Measurements from ENCODE around the gene IL37.

- TF ChIP-seq POLR2AphosphoS5 (IDR thresholded peaks at IDR 0.05; ENCODE audit: low read depth) = no peak
- no peak for TF ChIP-seq EZH2 (IDR thresholded peaks at IDR 0.05; ENCODE audit: low read depth, unreplicated experiment)
- no peak for TF ChIP-seq CTCF (conservative IDR thresholded peaks at IDR 0.05; ENCODE audit: low read depth in 2 of 2)
- TF ChIP-seq REST (IDR thresholded peaks at IDR 0.05; ENCODE audit: unreplicated experiment) = no peak
- no peak for TF ChIP-seq EZH2phosphoT487 (IDR thresholded peaks at IDR 0.05; ENCODE audit: unreplicated experiment)
- TF ChIP-seq, protein P1, sequence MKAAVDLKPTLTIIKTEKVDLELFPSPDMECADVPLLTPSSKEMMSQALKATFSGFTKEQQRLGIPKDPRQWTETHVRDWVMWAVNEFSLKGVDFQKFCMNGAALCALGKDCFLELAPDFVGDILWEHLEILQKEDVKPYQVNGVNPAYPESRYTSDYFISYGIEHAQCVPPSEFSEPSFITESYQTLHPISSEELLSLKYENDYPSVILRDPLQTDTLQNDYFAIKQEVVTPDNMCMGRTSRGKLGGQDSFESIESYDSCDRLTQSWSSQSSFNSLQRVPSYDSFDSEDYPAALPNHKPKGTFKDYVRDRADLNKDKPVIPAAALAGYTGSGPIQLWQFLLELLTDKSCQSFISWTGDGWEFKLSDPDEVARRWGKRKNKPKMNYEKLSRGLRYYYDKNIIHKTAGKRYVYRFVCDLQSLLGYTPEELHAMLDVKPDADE (IDR thresholded peaks at IDR 0.05) = no peak
- TF ChIP-seq CREB1 (CRISPR knock-in tag; IDR thresholded peaks at IDR 0.05; ENCODE audit: low read depth) = no peak
- no peak for TF ChIP-seq STAT1 (IDR thresholded peaks at IDR 0.05; ENCODE audit: unreplicated experiment)
- no peak for TF ChIP-seq ZNF331 (CRISPR knock-in tag; IDR thresholded peaks at IDR 0.05; ENCODE audit: low read depth)
- no peak for TF ChIP-seq NANOG (IDR thresholded peaks at IDR 0.05; ENCODE audit: borderline replicate concordance)
- no peak for TF ChIP-seq JUNB (IDR thresholded peaks at IDR 0.05; ENCODE audit: unreplicated experiment)
- TF ChIP-seq ZNF114 (CRISPR knock-in tag; IDR thresholded peaks at IDR 0.05) = no peak
Observed at GRCh38 chr2:112866128-112866835, 44.7 kb upstream of the IL37 start.
